Vagina (tissue), 2 donors: ENCODE measurements around the gene IFNL4.

Experiments used
- POLR2A ChIP-seq, 2 donors: fragments of 450-650 bp; IDR thresholded peaks; one replicate each; pipeline ENCODE4 v1.6.1; 2017; ENCODE audit warnings: antibody characterized with exemption in 2 of 2, mild to moderate bottlenecking in 2 of 2, moderate library complexity in 2 of 2
- POLR2AphosphoS5 ChIP-seq, 2 donors: sonication (generic); formaldehyde crosslinking; IDR thresholded peaks; one replicate each; pipeline ENCODE4 v1.9.0; 2017; ENCODE audit warnings: antibody characterized with exemption in 2 of 2, mild to moderate bottlenecking in 2 of 2, low read depth in 1 of 2; ENCODE audit not compliant: insufficient read depth in 1 of 2
- TF ChIP-seq, protein P1 (sequence below), 3 experiments: fragments of 450-650 bp in 2 of 3; fragments of 200-600 bp in 1 of 3; sonication (generic) in 1 of 3; IDR thresholded peaks; one replicate each; pipeline ENCODE4 v1.5.1; 2017 to 2019; ENCODE audit warnings: antibody characterized with exemption in 3 of 3, mild to moderate bottlenecking in 2 of 3, moderate library complexity in 2 of 3

- TF ChIP-seq POLR2AphosphoS5 (IDR thresholded peaks at IDR 0.05; ENCODE audit: insufficient read depth in 1 of 2, low read depth in 1 of 2) (no peak), POLR2A (IDR thresholded peaks at IDR 0.05) (no peak)
- TF ChIP-seq, protein P1, sequence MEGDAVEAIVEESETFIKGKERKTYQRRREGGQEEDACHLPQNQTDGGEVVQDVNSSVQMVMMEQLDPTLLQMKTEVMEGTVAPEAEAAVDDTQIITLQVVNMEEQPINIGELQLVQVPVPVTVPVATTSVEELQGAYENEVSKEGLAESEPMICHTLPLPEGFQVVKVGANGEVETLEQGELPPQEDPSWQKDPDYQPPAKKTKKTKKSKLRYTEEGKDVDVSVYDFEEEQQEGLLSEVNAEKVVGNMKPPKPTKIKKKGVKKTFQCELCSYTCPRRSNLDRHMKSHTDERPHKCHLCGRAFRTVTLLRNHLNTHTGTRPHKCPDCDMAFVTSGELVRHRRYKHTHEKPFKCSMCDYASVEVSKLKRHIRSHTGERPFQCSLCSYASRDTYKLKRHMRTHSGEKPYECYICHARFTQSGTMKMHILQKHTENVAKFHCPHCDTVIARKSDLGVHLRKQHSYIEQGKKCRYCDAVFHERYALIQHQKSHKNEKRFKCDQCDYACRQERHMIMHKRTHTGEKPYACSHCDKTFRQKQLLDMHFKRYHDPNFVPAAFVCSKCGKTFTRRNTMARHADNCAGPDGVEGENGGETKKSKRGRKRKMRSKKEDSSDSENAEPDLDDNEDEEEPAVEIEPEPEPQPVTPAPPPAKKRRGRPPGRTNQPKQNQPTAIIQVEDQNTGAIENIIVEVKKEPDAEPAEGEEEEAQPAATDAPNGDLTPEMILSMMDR (IDR thresholded peaks at IDR 0.05): no peak
Measured at GRCh38 chr19:39232708-39233107, 15.9 kb downstream of the IFNL4 start.
